ENCODE measurements around the gene ANKRD60. TPM values are rescaled to one million over a fixed set of nuclear protein-coding genes. Genes with fewer than 3 reads are reported as not detected.
A peak's percentile ranks its signal among the peaks of the same experiment; 100 is the strongest.

ANKRD60 gene
- total RNA-seq, 1 donor from 2014 or later = not detected

GRCh38 chr20:58194175-58194791, 34.2 kb downstream of the ANKRD60 start:
- Mint-ChIP-seq H3K4me3 (ENCODE audit: unreplicated experiment) (no peak overlapping the region), H3K9me3 (ENCODE audit: low read depth) (no peaks in the 10 kb centered on the region), H3K4me1 (ENCODE audit: low read depth) (no peaks in the 10 kb centered on the region), H3K27ac (ENCODE audit: unreplicated experiment) (no peak overlapping the region), H3K36me3 (ENCODE audit: low read depth) (no peaks in the 10 kb centered on the region), H3K27me3 (ENCODE audit: low read depth) (peaks cover 9% of the 10 kb centered on the region)
- DNase-seq (ENCODE audit: low spot score) = no peak
- TF ChIP-seq CTCF (IDR thresholded peaks at IDR 0.05) = no peak

- Mint-ChIP-seq H3K27ac (ENCODE audit: unreplicated experiment) (no peak overlapping the region), H3K4me1 (ENCODE audit: low read depth) (no peaks in the 10 kb centered on the region), H3K9me3 (ENCODE audit: low read depth) (no peaks in the 10 kb centered on the region), H3K36me3 (ENCODE audit: low read depth) (no peaks in the 10 kb centered on the region), H3K27me3 (ENCODE audit: low read depth) (peaks cover 11% of the 10 kb centered on the region), H3K4me3 (ENCODE audit: unreplicated experiment) (no peak overlapping the region)
- peak; percentile 74 for TF ChIP-seq CTCF (IDR thresholded peaks at IDR 0.05)
- no peak for DNase-seq (ENCODE audit: low spot score)
Measured at GRCh38 chr20:58192567-58192966, 35.9 kb downstream of the ANKRD60 start.

GRCh38 chr20:58192065-58192464, 36.4 kb downstream of the ANKRD60 start:
- no peak for TF ChIP-seq CTCF (IDR thresholded peaks at IDR 0.05)
- no peaks in the 10 kb centered on the region for H3K36me3 Mint-ChIP-seq (ENCODE audit: low read depth)
- H3K4me3 Mint-ChIP-seq (ENCODE audit: unreplicated experiment) = no peak overlapping the region
- H3K27me3 Mint-ChIP-seq (ENCODE audit: low read depth) = peaks cover 11% of the 10 kb centered on the region
- no peaks in the 10 kb centered on the region for H3K9me3 Mint-ChIP-seq (ENCODE audit: low read depth)
- no peak for DNase-seq (ENCODE audit: low spot score)
- H3K27ac Mint-ChIP-seq (ENCODE audit: unreplicated experiment) = no peak overlapping the region
- no peaks in the 10 kb centered on the region for H3K4me1 Mint-ChIP-seq (ENCODE audit: low read depth)

- H3K27me3 Mint-ChIP-seq (ENCODE audit: low read depth) = peaks cover 11% of the 10 kb centered on the region
- H3K4me1 Mint-ChIP-seq (ENCODE audit: low read depth) = no peaks in the 10 kb centered on the region
Measured at GRCh38 chr20:58188527-58188926, 39.9 kb downstream of the ANKRD60 start.

GRCh38 chr20:58184984-58185383, 43.5 kb downstream of the ANKRD60 start:
- no peak for TF ChIP-seq CTCF (IDR thresholded peaks at IDR 0.05)
- peaks cover 8% of the 10 kb centered on the region for H3K9me3 Mint-ChIP-seq (ENCODE audit: low read depth)
- H3K36me3 Mint-ChIP-seq (ENCODE audit: low read depth) = peaks cover 3% of the 10 kb centered on the region
- no peaks in the 10 kb centered on the region for H3K4me1 Mint-ChIP-seq (ENCODE audit: low read depth)
- peaks cover 2% of the 10 kb centered on the region for H3K27me3 Mint-ChIP-seq (ENCODE audit: low read depth)
- no peak for DNase-seq (ENCODE audit: low spot score)
- no peak overlapping the region for H3K4me3 Mint-ChIP-seq (ENCODE audit: unreplicated experiment)
- H3K27ac Mint-ChIP-seq (ENCODE audit: unreplicated experiment) = no peak overlapping the region

More at GRCh38 chr20:58188527-58188926, 39.9 kb downstream of the ANKRD60 start:
- H3K4me3 Mint-ChIP-seq (ENCODE audit: unreplicated experiment) = no peak overlapping the region
- TF ChIP-seq CTCF (IDR thresholded peaks at IDR 0.05) = peak; percentile 27
- no peak for DNase-seq (ENCODE audit: low spot score)
- no peak overlapping the region for H3K27ac Mint-ChIP-seq (ENCODE audit: unreplicated experiment)
- H3K36me3 Mint-ChIP-seq (ENCODE audit: low read depth) = peaks cover 3% of the 10 kb centered on the region
- peaks cover 8% of the 10 kb centered on the region for H3K9me3 Mint-ChIP-seq (ENCODE audit: low read depth)

Data from chondrocyte (in vitro differentiated cells).